NCI-H2227 (cell line): ENCODE data around the gene MED26.
A peak's percentile ranks its signal among the peaks of the same experiment; 100 is the strongest.
"Not testable (repeated sequence)": the region's sequence is repeated elsewhere in the genome, so short reads cannot be mapped to it uniquely, and the experiment has no call there.

ENCODE experiments used
- DNase-seq: peaks from one replicate; lab custom pipeline; 2025; ENCODE audit not compliant: unreplicated experiment; lab: John Stamatoyannopoulos, UW

The MED26 gene

DNA sequence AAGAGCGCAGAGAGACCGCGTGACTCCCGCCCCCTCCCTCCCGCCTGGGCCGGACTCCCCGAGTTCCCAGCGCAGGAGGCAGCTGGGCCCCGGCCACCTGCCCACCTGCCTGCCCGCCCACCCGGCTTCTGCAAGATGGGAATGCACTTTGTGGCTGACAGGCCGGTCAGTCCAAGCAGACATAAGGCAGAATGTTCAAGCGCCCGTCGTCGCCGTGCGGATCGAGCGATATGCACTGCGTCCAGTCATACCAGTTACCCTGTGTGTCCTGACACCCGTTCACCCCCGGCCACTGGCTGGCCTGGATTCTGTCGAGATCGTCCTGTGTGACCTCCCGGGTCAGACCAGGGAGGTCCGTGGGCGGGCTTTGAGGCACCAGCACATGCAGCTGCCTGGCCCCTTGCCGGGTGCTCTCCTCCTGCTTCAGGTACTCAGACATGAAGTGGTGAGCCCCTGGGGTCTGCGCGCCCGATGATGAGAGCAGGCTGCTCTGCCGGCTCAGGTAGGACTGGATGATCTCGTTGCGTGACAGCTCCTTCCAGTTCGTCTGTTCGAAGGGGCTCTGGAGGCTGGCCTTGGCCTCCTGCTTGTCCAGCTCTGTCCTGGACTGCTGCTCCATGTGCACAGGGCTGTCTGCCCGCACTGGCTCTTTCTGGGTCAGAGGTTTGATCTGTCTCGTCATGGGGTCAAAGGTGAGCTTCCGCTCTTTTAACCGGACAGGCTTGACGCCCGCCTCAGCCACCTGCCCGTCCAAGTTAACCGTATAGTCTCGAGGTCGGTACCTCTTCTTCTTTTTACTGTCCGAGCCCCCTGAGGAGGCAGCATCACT, 51.9 kb downstream of the MED26 start:
- no peak for DNase-seq

GRCh38 chr19:16575282-16575681, 52.7 kb downstream of the MED26 start:
- no peak for DNase-seq

DNA sequence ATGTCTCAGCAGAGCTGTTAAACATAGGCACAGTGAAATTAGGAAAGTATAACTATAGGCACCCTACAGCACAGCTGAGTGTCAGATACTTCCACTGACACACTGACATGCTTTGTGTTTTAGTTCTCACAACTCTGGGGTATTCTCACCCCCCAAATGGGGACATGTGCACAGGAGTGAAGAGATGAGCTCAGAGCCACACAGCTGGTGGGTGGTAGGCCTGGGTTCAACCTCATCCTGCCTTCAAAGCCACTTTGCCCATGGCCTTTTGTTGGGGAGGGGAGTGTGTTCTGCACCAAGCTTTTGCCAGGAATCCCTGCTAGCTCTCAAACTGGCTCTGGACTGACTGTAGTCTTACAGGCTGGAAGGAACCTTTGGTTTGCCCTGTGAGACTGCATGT, 54.1 kb downstream of the MED26 start:
- no peak for DNase-seq

GRCh38 chr19:16573296-16573695, 54.7 kb downstream of the MED26 start:
- DNase-seq: no peak

- peak; percentile 94 for DNase-seq
These were observed 55.4 kb downstream of the MED26 start, which contains the start of gene SLC35E1 for GRCh38 chr19:16572332-16573211. SLC35E1 (minus strand) TSS chr19:16572415; CDS start chr19:16572364, 51 bp downstream.

GRCh38 chr19:16571822-16572331, 56.1 kb downstream of the MED26 start:
- peak; percentile 43 for DNase-seq

GRCh38 chr19:16571283-16571682, 56.7 kb downstream of the MED26 start:
- no peak for DNase-seq

DNA sequence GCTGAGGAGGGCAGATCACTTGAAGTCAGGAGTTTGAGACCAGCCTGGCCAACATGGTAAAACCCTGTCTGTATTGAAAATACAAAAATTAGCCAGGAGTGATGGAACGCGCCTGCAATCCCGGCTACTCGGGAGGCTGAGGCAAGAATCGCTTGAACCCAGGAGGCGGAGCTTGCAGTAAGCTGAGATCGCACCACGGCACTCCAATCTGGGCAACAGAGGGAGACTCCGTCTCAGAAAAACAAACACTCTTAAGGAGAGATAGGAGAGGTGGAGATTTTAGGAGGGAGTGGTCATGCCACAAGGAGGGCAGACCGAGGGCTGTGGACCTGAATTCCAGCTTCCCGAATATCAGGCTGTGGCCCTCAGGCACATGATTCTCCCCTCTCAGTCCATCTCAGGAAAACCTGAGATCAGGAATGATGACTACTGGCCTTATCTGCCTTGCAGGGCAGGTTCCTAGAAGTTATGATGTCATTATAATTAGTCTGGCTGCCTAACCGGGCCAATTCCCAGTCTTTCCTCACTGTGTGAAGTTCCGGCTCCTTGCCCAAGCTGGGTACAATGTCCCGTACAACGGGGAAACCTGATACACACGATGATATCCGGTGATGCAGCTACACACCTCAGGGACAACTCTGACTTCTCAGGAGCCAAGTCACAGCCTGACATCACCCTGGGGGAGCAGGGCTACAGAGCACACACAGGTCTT, 58.2 kb downstream of the MED26 start:
- no peak for DNase-seq

GRCh38 chr19:16566702-16567101, 61.3 kb downstream of the MED26 start:
- no peak for DNase-seq

GRCh38 chr19:16566161-16566560, 61.8 kb downstream of the MED26 start:
- no peak for DNase-seq

GRCh38 chr19:16564842-16565241, 63.2 kb downstream of the MED26 start:
- no peak for DNase-seq

GRCh38 chr19:16562608-16563025, 65.4 kb downstream of the MED26 start:
- no peak for DNase-seq

DNA sequence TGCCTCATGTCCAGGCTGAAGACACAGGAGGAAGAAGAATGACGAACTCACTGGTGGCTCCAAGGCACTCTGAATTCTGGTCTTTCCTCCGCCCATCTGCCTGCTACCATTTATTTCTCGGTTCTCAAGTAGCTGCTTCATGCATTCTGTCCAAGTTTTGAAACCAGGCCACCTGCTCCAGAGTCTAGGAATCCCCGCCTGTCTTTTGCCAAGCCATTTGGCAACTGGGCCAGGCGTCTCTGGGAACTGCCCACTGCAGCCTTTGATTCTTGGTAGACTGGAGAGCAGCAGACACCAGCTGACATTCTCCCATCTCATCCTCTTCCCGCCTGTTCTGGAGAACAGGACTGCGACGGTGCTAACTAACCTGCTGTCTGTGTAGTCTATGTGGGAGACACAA, 66.6 kb downstream of the MED26 start:
- DNase-seq: no peak

- no peak for DNase-seq
These were observed 68.2 kb downstream of the MED26 start for GRCh38 chr19:16559780-16560276.

- no peak for DNase-seq
These were observed 73.2 kb downstream of the MED26 start for GRCh38 chr19:16554776-16555175.

- DNase-seq: not testable (repeated sequence)
These were observed 76.1 kb downstream of the MED26 start for GRCh38 chr19:16551902-16552301.

DNA sequence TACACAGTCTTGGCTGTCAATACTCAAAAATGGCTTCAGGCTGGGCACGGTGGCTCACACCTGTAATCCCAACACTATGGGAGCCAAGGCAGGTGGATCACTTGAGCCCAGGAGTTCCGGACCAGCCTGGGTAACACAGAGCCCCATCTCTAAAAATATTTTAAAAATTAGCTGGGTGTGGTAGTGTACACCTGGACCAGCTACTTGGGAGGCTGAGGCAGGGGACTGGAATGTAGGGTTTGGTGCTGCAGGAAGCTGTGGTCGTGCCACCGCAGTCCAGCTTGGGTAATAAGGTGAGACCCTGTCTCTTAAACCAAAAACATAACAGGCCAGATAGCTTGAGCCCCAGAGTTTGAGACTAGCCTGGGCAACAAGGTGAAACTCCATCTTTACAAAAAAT, 79.0 kb downstream of the MED26 start:
- no peak for DNase-seq

GRCh38 chr19:16544473-16545231, 83.4 kb downstream of the MED26 start:
- DNase-seq: no peak

- not testable (repeated sequence) for DNase-seq
These were observed 84.3 kb downstream of the MED26 start for GRCh38 chr19:16543734-16544133.

- DNase-seq: no peak
These were observed 85.0 kb downstream of the MED26 start for GRCh38 chr19:16542910-16543472.
